Activated CD4-positive, alpha-beta T cell treated with anti-CD3 and anti-CD28 coated beads for 36 hours (primary cell): Measurements from ENCODE around the gene LCN12. TPM values are rescaled to one million over a fixed set of nuclear protein-coding genes. Genes with fewer than 3 reads are reported as not detected.

Experiments used
- ATAC-seq: fragments of 200-7000 bp; cut with Tn5 transposase; one replicate; pipeline ENCODE4 v1.10.0; 2021; ENCODE audit warnings: mild to moderate bottlenecking, moderate library complexity
- CTCF ChIA-PET: fragments of 350-600 bp; sonication (Branson Sonifier 250); formaldehyde crosslinking; loops from one replicate; lab custom pipeline; 2021; ENCODE audit warnings: antibody characterized with exemption; lab: Charles Lee
- POLR2A ChIA-PET: fragments of 350-600 bp; sonication (Branson Sonifier 250); formaldehyde crosslinking; loops from one replicate; lab custom pipeline; 2021; ENCODE audit warnings: antibody characterized with exemption, inconsistent platforms; lab: Charles Lee
- DNase-seq: peaks from one replicate; pipeline ENCODE4 v3.0.0-alpha.2; 2020
- H3K27ac Mint-ChIP-seq: one replicate; pipeline ENCODE4 v1.8.0; 2021; ENCODE audit warnings: mixed read lengths
- H3K27me3 Mint-ChIP-seq: one replicate; pipeline ENCODE4 v1.8.0; 2021; ENCODE audit warnings: mixed read lengths
- H3K36me3 Mint-ChIP-seq: one replicate; pipeline ENCODE4 v1.8.0; 2021; ENCODE audit warnings: low read depth, mixed read lengths
- H3K4me1 Mint-ChIP-seq: one replicate; pipeline ENCODE4 v1.8.0; 2021; ENCODE audit warnings: mixed read lengths
- H3K4me3 Mint-ChIP-seq: one replicate; pipeline ENCODE4 v1.8.0; 2021; ENCODE audit warnings: mild to moderate bottlenecking, moderate library complexity, mixed read lengths
- H3K9me3 Mint-ChIP-seq: one replicate; pipeline ENCODE4 v1.8.0; 2021; ENCODE audit warnings: low read depth, mixed read lengths
- intact Hi-C, 2 experiments: fragments of 100-400 bp; cut with DNase I in 1 of 2; cut with micrococcal nuclease in 1 of 2; formaldehyde crosslinking; loops; one replicate each; pipeline versions ENCODE4 v1.14.2 to v1.15.1; 2022 to 2024; cut with DNase I, micrococcal nuclease
- total RNA-seq, 2 experiments: library from RNA; stranded (reverse); gene quantifications; one replicate each; pipeline ENCODE4 v1.2.3, GENCODE V29; 2021

LCN12 gene
- total RNA-seq, 2 experiments from 2014 or later = 1.1 to 1.5 TPM

GRCh38 chr9:136941231-136942111, 10.6 kb upstream of the LCN12 start:
- POLR2A ChIA-PET = no interaction called here
- Mint-ChIP-seq H3K27ac (no peak overlapping the region), H3K27me3 (no peaks in the 10 kb centered on the region), H3K4me1 (peaks cover 9% of the 10 kb centered on the region), H3K4me3 (no peak overlapping the region), H3K9me3 (no peaks in the 10 kb centered on the region), H3K36me3 (peaks cover 34% of the 10 kb centered on the region)
- no peak for DNase-seq
- intact Hi-C loops = loop anchor here in 1 of 2 experiments (5.0 kb wide), 2 partner anchors 39 to 94 kb away; partner anchors contain the start of gene PHPT1
- ATAC-seq = no peak
- CTCF ChIA-PET = no interaction called here

GRCh38 chr9:136942112-136942880, 9.8 kb upstream of the LCN12 start:
- no peak overlapping the region for H3K27ac Mint-ChIP-seq
- peak overlapping the region; percentile 77 for H3K4me3 Mint-ChIP-seq
- no peaks in the 10 kb centered on the region for H3K9me3 Mint-ChIP-seq
- intact Hi-C loops = loop anchor here in 1 of 2 experiments (5.0 kb wide), 2 partner anchors 40 to 95 kb away; partner anchors contain the start of gene PHPT1
- ChIA-PET CTCF (interaction anchor here (0.6 kb wide), 1 partner anchor 18 kb away, joined by 3 read pairs; no protein-coding TSS in a partner anchor), POLR2A (no interaction called here)
- H3K27me3 Mint-ChIP-seq = no peaks in the 10 kb centered on the region
- no peak for DNase-seq
- H3K4me1 Mint-ChIP-seq = peaks cover 9% of the 10 kb centered on the region
- H3K36me3 Mint-ChIP-seq = peaks cover 29% of the 10 kb centered on the region
- no peak for ATAC-seq

DNA sequence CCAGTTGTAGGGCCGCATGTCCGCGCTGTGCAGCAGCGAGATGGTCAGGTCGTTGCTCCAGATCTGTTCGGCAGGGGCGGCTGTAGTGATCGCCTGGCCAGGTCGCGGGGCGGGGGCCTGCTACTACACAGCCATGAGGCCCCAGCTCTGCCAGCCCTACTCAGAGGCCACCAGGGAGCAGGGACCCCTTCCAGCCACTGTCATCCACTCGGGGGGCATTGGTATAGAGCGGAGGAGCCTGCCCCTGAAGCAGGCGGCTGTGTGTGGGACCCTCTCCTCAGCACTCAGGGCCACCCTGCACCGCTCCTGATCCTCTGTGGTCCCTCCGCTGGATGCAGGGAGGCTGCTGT, 9.2 kb upstream of the LCN12 start:
- Mint-ChIP-seq H3K36me3 (peaks cover 27% of the 10 kb centered on the region), H3K27me3 (no peaks in the 10 kb centered on the region), H3K4me3 (peak overlapping the region; percentile 77), H3K4me1 (peaks cover 9% of the 10 kb centered on the region), H3K27ac (no peak overlapping the region), H3K9me3 (no peaks in the 10 kb centered on the region)
- DNase-seq (no peak), ATAC-seq (no peak)
- ChIA-PET POLR2A (no interaction called here), CTCF (interaction anchor here (0.6 to 1.2 kb wide), 3 partner anchors 12 to 216 kb away, joined by 3 to 4 read pairs (median 3); no protein-coding TSS in a partner anchor)
- intact Hi-C loops = loop anchor here in 1 of 2 experiments (5.0 kb wide), 2 partner anchors 41 to 96 kb away; partner anchors contain the start of gene PHPT1

DNA sequence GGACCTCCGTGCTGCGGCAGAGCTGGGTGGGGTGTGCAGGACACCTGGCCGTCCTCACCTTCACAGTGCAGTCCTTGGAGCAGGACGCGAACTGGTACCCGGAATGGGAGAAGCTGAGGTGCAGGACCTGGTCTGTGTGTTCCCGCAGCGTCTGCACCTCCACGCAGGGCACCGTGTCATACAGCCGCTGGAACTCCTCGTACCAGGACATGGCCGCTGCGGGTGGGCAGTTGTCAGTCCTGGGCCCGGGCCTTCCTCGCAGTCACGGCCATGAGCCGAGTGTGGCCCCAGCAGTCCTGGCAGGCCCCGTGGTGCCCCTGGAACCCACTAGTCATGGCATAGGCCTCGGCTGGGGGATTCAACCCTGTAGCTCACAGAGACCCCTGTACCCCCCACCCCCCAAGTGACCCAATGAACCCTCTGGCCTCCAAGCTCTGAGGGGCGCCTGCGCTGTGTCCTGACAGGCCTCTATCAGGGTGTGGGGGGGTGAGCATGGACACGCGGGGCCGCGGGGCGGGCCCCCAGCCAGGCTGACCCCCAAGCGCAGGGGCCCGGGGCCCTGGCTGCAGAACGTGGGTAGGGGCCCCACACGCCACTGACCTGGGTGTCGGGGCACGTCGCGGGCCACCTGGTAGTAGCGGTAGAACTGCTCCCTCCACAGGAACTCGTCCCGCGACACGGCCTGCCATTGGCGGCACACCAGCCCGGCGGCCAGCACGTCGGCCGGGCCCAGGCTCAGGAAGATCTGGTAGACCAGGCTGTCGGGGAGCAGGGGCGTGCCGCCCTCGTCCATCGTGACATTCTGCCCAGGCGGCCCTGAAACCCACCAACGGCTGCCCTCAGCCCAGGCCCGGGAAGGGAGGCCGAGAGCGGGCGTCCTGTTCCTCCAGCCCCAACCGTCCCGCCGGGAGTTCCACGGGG, 8.5 kb upstream of the LCN12 start:
- Mint-ChIP-seq H3K27ac (peak overlapping the region; percentile 51), H3K4me3 (peak overlapping the region; percentile 77), H3K4me1 (peaks cover 9% of the 10 kb centered on the region), H3K27me3 (no peaks in the 10 kb centered on the region), H3K36me3 (peaks cover 27% of the 10 kb centered on the region), H3K9me3 (no peaks in the 10 kb centered on the region)
- DNase-seq (peak; percentile 68), ATAC-seq (peak; percentile 27)
- intact Hi-C loops = loop anchor here (1.0 to 5.0 kb wide), 20 partner anchors 41 to 580 kb away; partner anchors contain the start of genes PHPT1 (in 2 of the 2), ABCA2 (in 1 of the 2), AJM1 (in 1 of the 2) and DNLZ (in 1 of the 2)
- POLR2A ChIA-PET = no interaction called here
- CTCF ChIA-PET = interaction anchor here (0.6 to 1.2 kb wide), 6 partner anchors 12 to 216 kb away, joined by 3 to 4 read pairs (median 3); no protein-coding TSS in a partner anchor

GRCh38 chr9:136944212-136944518, 7.9 kb upstream of the LCN12 start:
- intact Hi-C loops = loop anchor here (1.0 to 5.0 kb wide), 20 partner anchors 42 to 581 kb away; partner anchors contain the start of genes PHPT1 (in 2 of the 2), ABCA2 (in 1 of the 2), AJM1 (in 1 of the 2) and DNLZ (in 1 of the 2)
- H3K4me3 Mint-ChIP-seq = peak overlapping the region; percentile 77
- POLR2A ChIA-PET = interaction anchor here (0.6 kb wide), 1 partner anchor 297 kb away, joined by 3 read pairs; the partner anchor contains the start of gene TUBB4B
- DNase-seq (peak; percentile 50), ATAC-seq (peak; percentile 35)
- no peaks in the 10 kb centered on the region for H3K9me3 Mint-ChIP-seq
- no peak overlapping the region for H3K27ac Mint-ChIP-seq
- peaks cover 24% of the 10 kb centered on the region for H3K36me3 Mint-ChIP-seq
- H3K4me1 Mint-ChIP-seq = peaks cover 9% of the 10 kb centered on the region
- CTCF ChIA-PET = interaction anchor here (0.7 to 1.2 kb wide), 3 partner anchors 13 to 124 kb away, joined by 3 read pairs; no protein-coding TSS in a partner anchor
- no peaks in the 10 kb centered on the region for H3K27me3 Mint-ChIP-seq

- intact Hi-C loops = loop anchor here (1.0 to 5.0 kb wide), 20 partner anchors 42 to 581 kb away; partner anchors contain the start of genes PHPT1 (in 2 of the 2), ABCA2 (in 1 of the 2), AJM1 (in 1 of the 2) and DNLZ (in 1 of the 2)
- H3K27me3 Mint-ChIP-seq = no peaks in the 10 kb centered on the region
- CTCF ChIA-PET = interaction anchor here (0.7 to 0.8 kb wide), 2 partner anchors 62 to 124 kb away, joined by 3 read pairs; no protein-coding TSS in a partner anchor
- peaks cover 9% of the 10 kb centered on the region for H3K4me1 Mint-ChIP-seq
- POLR2A ChIA-PET = interaction anchor here (0.6 kb wide), 1 partner anchor 296 kb away, joined by 3 read pairs; the partner anchor contains the start of gene TUBB4B
- H3K9me3 Mint-ChIP-seq = no peaks in the 10 kb centered on the region
- DNase-seq (peak; percentile 97), ATAC-seq (peak; percentile 84)
- peak within 1 kb of the TSS; percentile 77 for H3K4me3 Mint-ChIP-seq
- H3K36me3 Mint-ChIP-seq = peaks cover 19% of the 10 kb centered on the region
- peak within 1 kb of the TSS; percentile 88 for H3K27ac Mint-ChIP-seq
These were observed 7.3 kb upstream of the LCN12 start, which contains the start of the genes C8G and FBXW5 for GRCh38 chr9:136944519-136945332. Gene C8G (plus strand): TSS chr9:136945243. CDS start chr9:136945321, 78 bp downstream. Gene FBXW5 (minus strand): TSS chr9:136944738. CDS start chr9:136944083, 655 bp downstream.

DNA sequence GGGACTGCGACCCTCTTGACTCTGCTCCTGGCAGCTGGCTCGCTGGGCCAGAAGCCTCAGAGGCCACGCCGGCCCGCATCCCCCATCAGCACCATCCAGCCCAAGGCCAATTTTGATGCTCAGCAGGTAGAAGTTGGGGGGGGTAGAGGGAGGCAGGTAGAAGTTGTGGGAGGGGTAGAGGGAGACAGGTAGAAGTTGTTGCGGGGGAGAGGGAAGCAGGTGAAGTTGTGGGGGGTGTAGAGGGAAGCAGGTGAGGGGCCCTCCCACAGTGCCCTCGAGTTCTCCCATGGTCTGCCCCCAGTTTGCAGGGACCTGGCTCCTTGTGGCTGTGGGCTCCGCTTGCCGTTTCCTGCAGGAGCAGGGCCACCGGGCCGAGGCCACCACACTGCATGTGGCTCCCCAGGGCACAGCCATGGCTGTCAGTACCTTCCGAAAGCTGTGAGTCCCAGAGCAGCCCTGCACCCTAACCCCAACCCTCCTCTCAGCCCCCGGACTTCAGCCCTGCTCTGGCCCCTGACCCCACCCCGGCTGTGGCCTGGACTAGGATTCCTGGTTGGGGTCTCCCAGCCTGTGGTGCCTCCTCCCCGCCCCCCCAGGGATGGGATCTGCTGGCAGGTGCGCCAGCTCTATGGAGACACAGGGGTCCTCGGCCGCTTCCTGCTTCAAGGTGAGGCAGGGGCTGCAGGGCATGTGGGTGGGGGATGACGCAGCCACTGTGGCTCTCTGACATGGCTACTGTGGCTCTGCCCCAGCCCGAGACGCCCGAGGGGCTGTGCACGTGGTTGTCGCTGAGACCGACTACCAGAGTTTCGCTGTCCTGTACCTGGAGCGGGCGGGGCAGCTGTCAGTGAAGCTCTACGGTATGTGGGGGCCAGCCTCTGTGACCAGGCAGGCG, 6.5 kb upstream of the LCN12 start:
- H3K9me3 Mint-ChIP-seq = no peaks in the 10 kb centered on the region
- no peaks in the 10 kb centered on the region for H3K27me3 Mint-ChIP-seq
- CTCF ChIA-PET = interaction anchor here (0.8 to 3.8 kb wide), 2 partner anchors 89 to 103 kb away, joined by 3 to 23 read pairs; partner anchors contain the start of gene AJM1
- H3K4me3 Mint-ChIP-seq = no peak overlapping the region
- peaks cover 19% of the 10 kb centered on the region for H3K36me3 Mint-ChIP-seq
- POLR2A ChIA-PET = interaction anchor here (0.6 kb wide), 1 partner anchor 89 kb away, joined by 3 read pairs; no protein-coding TSS in a partner anchor
- no peak for DNase-seq
- no peak for ATAC-seq
- no peak overlapping the region for H3K27ac Mint-ChIP-seq
- peaks cover 9% of the 10 kb centered on the region for H3K4me1 Mint-ChIP-seq
- intact Hi-C loops = no loop called here

GRCh38 chr9:136946228-136947027, 5.6 kb upstream of the LCN12 start:
- DNase-seq = no peak
- Mint-ChIP-seq H3K27ac (no peak overlapping the region), H3K27me3 (no peaks in the 10 kb centered on the region), H3K4me3 (no peak overlapping the region), H3K36me3 (peaks cover 14% of the 10 kb centered on the region), H3K9me3 (no peaks in the 10 kb centered on the region), H3K4me1 (peaks cover 9% of the 10 kb centered on the region)
- intact Hi-C loops = no loop called here
- ATAC-seq = no peak
- ChIA-PET POLR2A (interaction anchor here (0.6 kb wide), 1 partner anchor 88 kb away, joined by 3 read pairs; no protein-coding TSS in a partner anchor), CTCF (interaction anchor here (0.8 to 3.8 kb wide), 2 partner anchors 88 to 104 kb away, joined by 3 to 23 read pairs; partner anchors contain the start of gene AJM1)
